Measurements from ENCODE around the gene ST3GAL4. TPM values are rescaled to one million over a fixed set of nuclear protein-coding genes. Genes with fewer than 3 reads are reported as not detected.

The ST3GAL4 gene
- total RNA-seq, 1 donor from 2014 or later = 19.1 TPM

- TF ChIP-seq CTCF (conservative IDR thresholded peaks at IDR 0.05) = peak; percentile 99
- no peak overlapping the region for H3K27ac Mint-ChIP-seq
Observed at GRCh38 chr11:126440792-126441514, 85.5 kb downstream of the ST3GAL4 start.

GRCh38 chr11:126443120-126443519 is 87.6 kb downstream of the ST3GAL4 start:
- Mint-ChIP-seq H3K27ac (no peak overlapping the region), H3K36me3 (no peaks in the 10 kb centered on the region), H3K4me3 (no peak overlapping the region), H3K9me3 (no peaks in the 10 kb centered on the region), H3K4me1 (ENCODE audit: unreplicated experiment) (peaks cover 16% of the 10 kb centered on the region), H3K27me3 (peaks cover 15% of the 10 kb centered on the region)
- no peak for TF ChIP-seq CTCF (conservative IDR thresholded peaks at IDR 0.05)
- DNase-seq (ENCODE audit: extremely low spot score, unreplicated experiment) = no peak

More at GRCh38 chr11:126440792-126441514, 85.5 kb downstream of the ST3GAL4 start:
- H3K4me1 Mint-ChIP-seq (ENCODE audit: unreplicated experiment) = peaks cover 16% of the 10 kb centered on the region
- peak overlapping the region; percentile 44 for H3K4me3 Mint-ChIP-seq
- peaks cover 15% of the 10 kb centered on the region for H3K27me3 Mint-ChIP-seq
- peak; percentile 91 for DNase-seq (ENCODE audit: extremely low spot score, unreplicated experiment)
- no peaks in the 10 kb centered on the region for H3K36me3 Mint-ChIP-seq
- no peaks in the 10 kb centered on the region for H3K9me3 Mint-ChIP-seq

- no peak overlapping the region for H3K27ac Mint-ChIP-seq
- no peak for TF ChIP-seq CTCF (conservative IDR thresholded peaks at IDR 0.05)
- DNase-seq (ENCODE audit: extremely low spot score, unreplicated experiment) = no peak
- H3K4me1 Mint-ChIP-seq (ENCODE audit: unreplicated experiment) = peaks cover 13% of the 10 kb centered on the region
- H3K4me3 Mint-ChIP-seq = no peak overlapping the region
- peaks cover 15% of the 10 kb centered on the region for H3K27me3 Mint-ChIP-seq
- no peaks in the 10 kb centered on the region for H3K36me3 Mint-ChIP-seq
- no peaks in the 10 kb centered on the region for H3K9me3 Mint-ChIP-seq
Observed at GRCh38 chr11:126444072-126444471, 88.6 kb downstream of the ST3GAL4 start.

- H3K27me3 Mint-ChIP-seq = peaks cover 4% of the 10 kb centered on the region
- H3K4me1 Mint-ChIP-seq (ENCODE audit: unreplicated experiment) = peaks cover 10% of the 10 kb centered on the region
- no peaks in the 10 kb centered on the region for H3K9me3 Mint-ChIP-seq
- no peak for TF ChIP-seq CTCF (conservative IDR thresholded peaks at IDR 0.05)
- no peak overlapping the region for H3K27ac Mint-ChIP-seq
- no peak for DNase-seq (ENCODE audit: extremely low spot score, unreplicated experiment)
- H3K36me3 Mint-ChIP-seq = no peaks in the 10 kb centered on the region
- no peak overlapping the region for H3K4me3 Mint-ChIP-seq
Observed at GRCh38 chr11:126446581-126446980, 91.1 kb downstream of the ST3GAL4 start.

- Mint-ChIP-seq H3K27ac (no peak overlapping the region), H3K27me3 (peaks cover 5% of the 10 kb centered on the region), H3K4me1 (ENCODE audit: unreplicated experiment) (peaks cover 12% of the 10 kb centered on the region), H3K4me3 (no peak overlapping the region), H3K9me3 (no peaks in the 10 kb centered on the region), H3K36me3 (no peaks in the 10 kb centered on the region)
- TF ChIP-seq CTCF (conservative IDR thresholded peaks at IDR 0.05) = no peak
- DNase-seq (ENCODE audit: extremely low spot score, unreplicated experiment) = no peak
Observed at GRCh38 chr11:126450198-126450597, 94.7 kb downstream of the ST3GAL4 start.

Data from type B pancreatic cell (in vitro differentiated cells).